Fibroblast of lung (primary cell): Measurements from ENCODE around the gene CRCP. TPM values are rescaled to one million over a fixed set of nuclear protein-coding genes. Genes with fewer than 3 reads are reported as not detected.
"Not testable (repeated sequence)": the region's sequence is repeated elsewhere in the genome, so short reads cannot be mapped to it uniquely, and the experiment has no call there.

ENCODE experiments used
- DNase-seq, 2 donors: peaks; one replicate each; pipeline versions ENCODE4 v3.0.0 to v3.0.0-alpha.2; 2010; ENCODE audit warnings: low read depth in 2 of 2
- H2AFZ ChIP-seq: 2 replicates; pipeline ENCODE4 v1.5.1; 2012; ENCODE audit warnings: low read length, control low read depth, inconsistent platforms
- H3K27ac ChIP-seq: 2 replicates; pipeline ENCODE4 v1.5.1; 2011; ENCODE audit warnings: low read length, control low read depth; ENCODE audit not compliant: insufficient read depth
- H3K27me3 ChIP-seq: 2 replicates; pipeline ENCODE4 v1.5.1; 2011; ENCODE audit warnings: mild to moderate bottlenecking, low read length; ENCODE audit not compliant: control insufficient read depth, insufficient read depth
- H3K36me3 ChIP-seq: 2 replicates; pipeline ENCODE4 v1.5.1; 2011; ENCODE audit warnings: low read length; ENCODE audit not compliant: control insufficient read depth, insufficient read depth
- H3K4me1 ChIP-seq: 2 replicates; pipeline ENCODE4 v1.5.1; 2011; ENCODE audit warnings: low read length; ENCODE audit not compliant: control insufficient read depth, insufficient read depth; ENCODE audit errors: extremely low read depth
- H3K4me2 ChIP-seq: 2 replicates; pipeline ENCODE4 v1.5.1; 2011; ENCODE audit warnings: low read length, control low read depth; ENCODE audit not compliant: insufficient read depth; ENCODE audit errors: extremely low read depth
- H3K4me3 ChIP-seq, 4 experiments: fragments of 200-600 bp in 1 of 4; sonication (generic) in 1 of 4; replicated peaks in 1 of 4; 2 replicates each; pipeline ENCODE4 v1.5.1; 2011 to 2016; ENCODE audit warnings: low read length in 4 of 4, low read depth in 3 of 4, mild to moderate bottlenecking in 3 of 4, control low read depth in 2 of 4, inconsistent platforms in 1 of 4, mixed read lengths in 1 of 4; ENCODE audit not compliant: insufficient read depth in 1 of 4; ENCODE audit errors: control extremely low read depth in 1 of 4
- H3K79me2 ChIP-seq: 2 replicates; pipeline ENCODE4 v1.5.1; 2012; ENCODE audit warnings: mild to moderate bottlenecking, low read length, inconsistent platforms; ENCODE audit not compliant: control insufficient read depth, insufficient read depth
- H3K9ac ChIP-seq: 2 replicates; pipeline ENCODE4 v1.5.1; 2011; ENCODE audit warnings: mild to moderate bottlenecking, low read length, control low read depth; ENCODE audit not compliant: insufficient read depth
- H3K9me3 ChIP-seq: 2 replicates; pipeline ENCODE4 v1.5.1; 2012; ENCODE audit warnings: low read depth, low read length; ENCODE audit not compliant: control insufficient read depth, insufficient read depth
- H4K20me1 ChIP-seq: 2 replicates; pipeline ENCODE4 v1.5.1; 2011; ENCODE audit warnings: low read length; ENCODE audit not compliant: control insufficient read depth, insufficient read depth; ENCODE audit errors: extremely low read depth
- EZH2 ChIP-seq: IDR thresholded peaks from 2 replicates; pipeline ENCODE4 v1.5.1; 2012; ENCODE audit warnings: low read length, control low read depth, mild to moderate bottlenecking; ENCODE audit errors: missing control alignments
- polyA plus RNA-seq, 2 donors: library from polyadenylated mRNA; depleted of rRNA in 1 of 2; stranded (reverse) in 1 of 2; unstranded in 1 of 2; fragments of >200 nt; gene quantifications; 2 replicates each; pipeline ENCODE4 v1.2.1, GENCODE V29; 2011 to 2012; ENCODE audit warnings: missing spikeins in 1 of 2
- total RNA-seq: library from RNA; depleted of rRNA; stranded (reverse); fragments of >200 nt; gene quantifications from 2 replicates; pipeline ENCODE4 v1.2.1, GENCODE V29; 2014
- TF ChIP-seq, protein P1 (sequence below), 2 donors: IDR thresholded peaks in 1 of 2; conservative IDR thresholded peaks in 1 of 2; 1 replicate in 1 of 2; 2 replicates in 1 of 2; pipeline ENCODE4 v1.5.1; 2011 to 2012; ENCODE audit warnings: low read length in 2 of 2, control low read depth in 1 of 2, inconsistent platforms in 1 of 2, low read depth in 1 of 2, mild to moderate bottlenecking in 1 of 2

Gene CRCP
- total and polyA plus RNA-seq, 2 donors (not counting 1 experiment from before 2014, with no cell fraction given) = 34.9 to 38.3 TPM

DNA sequence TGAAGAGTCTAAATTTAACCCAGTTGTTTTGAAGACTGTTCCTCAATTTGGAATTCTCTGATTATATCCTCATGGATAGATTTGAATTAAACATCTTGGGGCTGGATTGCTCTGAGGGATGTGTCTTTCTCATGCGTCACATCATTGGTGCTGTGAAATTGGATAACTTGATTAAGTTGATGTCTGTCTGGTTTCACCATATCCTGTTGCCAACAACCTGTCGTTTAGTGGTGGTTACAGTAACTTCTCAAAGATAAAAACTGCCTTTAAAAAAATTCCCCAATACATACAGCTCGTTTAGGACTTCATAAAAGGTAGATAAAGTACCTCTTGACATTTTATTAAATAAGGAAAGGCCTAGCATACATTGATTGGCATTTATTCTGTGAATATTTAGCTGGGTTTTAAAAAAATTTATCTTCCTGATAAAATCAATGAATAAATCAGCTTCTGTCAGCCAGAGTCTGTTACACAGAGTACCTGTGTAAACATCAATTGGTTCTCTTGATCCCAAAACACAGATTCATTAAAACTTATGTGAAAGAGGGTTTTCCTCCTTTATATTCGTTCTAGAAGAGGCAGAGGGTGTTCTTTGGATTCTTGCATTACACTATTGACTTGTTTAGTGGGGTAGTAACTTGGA is 10.5 kb downstream of the CRCP start:
- peak overlapping the region; percentile 13 for H3K4me2 ChIP-seq
- no peak for DNase-seq

DNA sequence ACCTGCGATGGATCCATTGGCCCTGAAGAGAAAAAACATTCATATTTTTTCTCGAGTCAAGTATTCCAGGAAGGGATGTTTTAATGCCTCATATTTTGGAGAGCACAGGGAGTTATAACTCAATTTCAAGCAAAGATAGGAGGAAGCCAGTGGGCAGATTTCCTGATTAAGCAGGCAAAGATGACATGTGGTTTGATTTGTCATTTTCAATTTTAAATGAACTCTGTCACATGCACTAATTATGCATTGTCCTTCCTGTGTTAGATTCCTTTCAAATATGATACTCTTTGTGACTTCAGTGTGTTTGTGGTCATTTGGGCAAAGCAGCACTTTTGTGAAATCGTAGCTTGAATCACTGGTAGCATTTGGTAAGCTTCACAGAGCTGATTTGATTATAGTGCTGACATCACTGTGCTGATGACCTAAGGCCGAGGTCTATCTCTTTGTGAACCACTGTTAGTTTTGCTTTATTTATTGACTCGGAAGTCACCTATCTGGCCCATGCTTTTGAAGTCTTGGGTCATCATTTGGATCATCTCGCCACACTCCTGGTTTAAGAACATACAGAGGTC is 11.2 kb downstream of the CRCP start:
- not testable (repeated sequence) for H3K27ac ChIP-seq, H3K4me2 ChIP-seq, H4K20me1 ChIP-seq, H3K9me3 ChIP-seq, H2AFZ ChIP-seq, H3K4me1 ChIP-seq, H3K9ac ChIP-seq, H3K4me3 ChIP-seq, H3K27me3 ChIP-seq, DNase-seq, H3K36me3 ChIP-seq
- peaks cover 51% of the 10 kb centered on the region for H3K79me2 ChIP-seq

More for the DNA sequence above, 10.5 kb downstream of the CRCP start:
- Histone ChIP-seq H3K4me3 (no peak overlapping the region), H3K4me1 (peaks cover 2% of the 10 kb centered on the region), H4K20me1 (no peaks in the 10 kb centered on the region), H3K27me3 (no peaks in the 10 kb centered on the region), H3K9ac (no peak overlapping the region), H3K79me2 (peaks cover 55% of the 10 kb centered on the region), H2AFZ (no peak overlapping the region), H3K9me3 (no peaks in the 10 kb centered on the region), H3K36me3 (no peaks in the 10 kb centered on the region), H3K27ac (no peak overlapping the region)
- TF ChIP-seq EZH2 = no peak
- TF ChIP-seq, protein P1, sequence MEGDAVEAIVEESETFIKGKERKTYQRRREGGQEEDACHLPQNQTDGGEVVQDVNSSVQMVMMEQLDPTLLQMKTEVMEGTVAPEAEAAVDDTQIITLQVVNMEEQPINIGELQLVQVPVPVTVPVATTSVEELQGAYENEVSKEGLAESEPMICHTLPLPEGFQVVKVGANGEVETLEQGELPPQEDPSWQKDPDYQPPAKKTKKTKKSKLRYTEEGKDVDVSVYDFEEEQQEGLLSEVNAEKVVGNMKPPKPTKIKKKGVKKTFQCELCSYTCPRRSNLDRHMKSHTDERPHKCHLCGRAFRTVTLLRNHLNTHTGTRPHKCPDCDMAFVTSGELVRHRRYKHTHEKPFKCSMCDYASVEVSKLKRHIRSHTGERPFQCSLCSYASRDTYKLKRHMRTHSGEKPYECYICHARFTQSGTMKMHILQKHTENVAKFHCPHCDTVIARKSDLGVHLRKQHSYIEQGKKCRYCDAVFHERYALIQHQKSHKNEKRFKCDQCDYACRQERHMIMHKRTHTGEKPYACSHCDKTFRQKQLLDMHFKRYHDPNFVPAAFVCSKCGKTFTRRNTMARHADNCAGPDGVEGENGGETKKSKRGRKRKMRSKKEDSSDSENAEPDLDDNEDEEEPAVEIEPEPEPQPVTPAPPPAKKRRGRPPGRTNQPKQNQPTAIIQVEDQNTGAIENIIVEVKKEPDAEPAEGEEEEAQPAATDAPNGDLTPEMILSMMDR (conservative IDR thresholded peaks at IDR 0.05 in 1 of 2, IDR thresholded peaks at IDR 0.05 in 1 of 2; ENCODE audit: low read depth in 1 of 2, low read length in 2 of 2) = no peak

DNA sequence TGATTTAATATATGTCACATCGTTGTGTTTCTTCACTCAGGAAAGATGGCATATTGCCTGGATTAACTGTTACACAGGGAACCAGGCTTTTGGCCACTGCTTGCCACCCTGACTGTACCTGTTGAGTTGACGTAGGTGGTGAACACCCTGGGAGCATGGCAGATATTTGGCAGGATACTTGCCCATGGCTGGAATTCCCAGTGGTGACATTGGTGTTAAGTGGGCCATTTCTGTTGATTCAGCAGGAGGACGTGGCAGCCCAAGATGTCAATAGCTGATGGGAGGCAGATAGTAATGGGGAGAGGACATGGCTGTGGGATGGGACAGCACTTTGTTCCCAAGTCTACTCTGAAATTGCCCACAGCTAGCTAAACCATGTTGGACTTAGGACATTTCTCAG is 12.5 kb downstream of the CRCP start:
- not testable (repeated sequence) for H3K36me3 ChIP-seq, H3K4me1 ChIP-seq, H3K27me3 ChIP-seq, H4K20me1 ChIP-seq, DNase-seq, H3K9me3 ChIP-seq, H3K4me2 ChIP-seq, H3K9ac ChIP-seq, H3K4me3 ChIP-seq, H3K27ac ChIP-seq, H2AFZ ChIP-seq
- H3K79me2 ChIP-seq = peaks cover 42% of the 10 kb centered on the region
